ENCODE data around the gene RAD50. TPM values are rescaled to one million over a fixed set of nuclear protein-coding genes. Genes with fewer than 3 reads are reported as not detected.

Gene RAD50
- polyA plus RNA-seq, 1 donor (not counting 4 experiments of a cell fraction or from before 2014, with no cell fraction given), result 26.3 TPM

DNA sequence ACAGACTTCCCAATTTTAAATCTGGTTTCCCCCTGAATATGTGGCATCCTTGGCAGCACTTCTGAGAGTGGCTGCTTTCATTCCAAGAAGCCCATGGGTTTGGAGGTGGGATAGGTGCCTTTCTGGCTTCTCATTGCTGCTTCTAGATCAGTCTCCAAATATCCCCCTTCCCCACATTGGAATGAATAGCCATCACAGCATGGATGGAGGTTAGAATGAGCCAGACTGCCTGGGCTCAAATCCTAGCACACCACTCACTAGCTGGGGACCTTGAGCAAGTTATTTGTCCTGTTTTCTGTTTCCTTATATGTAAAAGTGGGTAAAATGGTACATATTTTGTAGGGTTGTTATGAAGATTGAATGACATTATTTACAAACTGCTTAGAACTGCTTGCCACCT, 87.4 kb downstream of the RAD50 start:
- H3K4me2 ChIP-seq (ENCODE audit: control insufficient read depth, extremely low read depth, insufficient read depth, low read depth, low read length), result no peak overlapping the region
- no peaks in the 10 kb centered on the region for H3K27me3 ChIP-seq (ENCODE audit: control insufficient read depth, extremely low read depth, insufficient read depth, low read length)
- H3K4me1 ChIP-seq (ENCODE audit: control insufficient read depth, extremely low read depth, insufficient read depth, low read length), result no peaks in the 10 kb centered on the region
- no peaks in the 10 kb centered on the region for H3K9me1 ChIP-seq (ENCODE audit: control insufficient read depth, extremely low read depth, insufficient read depth, low read length)
- no peaks in the 10 kb centered on the region for H4K20me1 ChIP-seq (ENCODE audit: control insufficient read depth, extremely low read depth, insufficient read depth, low read length)
- no peak overlapping the region for H3K9ac ChIP-seq (ENCODE audit: control insufficient read depth, extremely low read depth, insufficient read depth, low read length)
- H3K79me2 ChIP-seq (ENCODE audit: control insufficient read depth, insufficient read depth, low read length), result no peaks in the 10 kb centered on the region
- TF ChIP-seq, protein P1, sequence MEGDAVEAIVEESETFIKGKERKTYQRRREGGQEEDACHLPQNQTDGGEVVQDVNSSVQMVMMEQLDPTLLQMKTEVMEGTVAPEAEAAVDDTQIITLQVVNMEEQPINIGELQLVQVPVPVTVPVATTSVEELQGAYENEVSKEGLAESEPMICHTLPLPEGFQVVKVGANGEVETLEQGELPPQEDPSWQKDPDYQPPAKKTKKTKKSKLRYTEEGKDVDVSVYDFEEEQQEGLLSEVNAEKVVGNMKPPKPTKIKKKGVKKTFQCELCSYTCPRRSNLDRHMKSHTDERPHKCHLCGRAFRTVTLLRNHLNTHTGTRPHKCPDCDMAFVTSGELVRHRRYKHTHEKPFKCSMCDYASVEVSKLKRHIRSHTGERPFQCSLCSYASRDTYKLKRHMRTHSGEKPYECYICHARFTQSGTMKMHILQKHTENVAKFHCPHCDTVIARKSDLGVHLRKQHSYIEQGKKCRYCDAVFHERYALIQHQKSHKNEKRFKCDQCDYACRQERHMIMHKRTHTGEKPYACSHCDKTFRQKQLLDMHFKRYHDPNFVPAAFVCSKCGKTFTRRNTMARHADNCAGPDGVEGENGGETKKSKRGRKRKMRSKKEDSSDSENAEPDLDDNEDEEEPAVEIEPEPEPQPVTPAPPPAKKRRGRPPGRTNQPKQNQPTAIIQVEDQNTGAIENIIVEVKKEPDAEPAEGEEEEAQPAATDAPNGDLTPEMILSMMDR (optimal IDR thresholded peaks at IDR 0.05 in 1 of 3, IDR thresholded peaks at IDR 0.05 in 1 of 3, conservative IDR thresholded peaks at IDR 0.05 in 1 of 3; ENCODE audit: extremely low read depth in 1 of 3, insufficient read depth in 2 of 3, low read length in 3 of 3), result no peak
- TF ChIP-seq EZH2 (IDR thresholded peaks at IDR 0.05; ENCODE audit: low read length), result no peak
- H3K4me3 ChIP-seq (ENCODE audit: control insufficient read depth in 2 of 3, extremely low read depth in 1 of 3, insufficient read depth in 2 of 3, low read depth in 1 of 3, low read length in 3 of 3), result no peak overlapping the region
- dilution Hi-C loops (cut with MboI; ENCODE audit: extremely low pct_ligation_motif_present, low sequenced_read_pairs), result no loop called here
- DNase-seq (ENCODE audit: low read depth, low spot score) (no peak), FAIRE-seq (no peak)
- H3K27ac ChIP-seq (ENCODE audit: control insufficient read depth, insufficient read depth, low read length), result no peak overlapping the region
- peaks cover 16 to 24% of the 10 kb centered on the region in 2 experiments for H3K36me3 ChIP-seq (ENCODE audit: control insufficient read depth in 2 of 2, extremely low read depth in 1 of 2, insufficient read depth in 2 of 2, low read length in 2 of 2)
- H3K9me3 ChIP-seq (ENCODE audit: control insufficient read depth, low read depth, low read length), result no peaks in the 10 kb centered on the region
- H2AFZ ChIP-seq (ENCODE audit: control insufficient read depth, low read length), result no peak overlapping the region

DNA sequence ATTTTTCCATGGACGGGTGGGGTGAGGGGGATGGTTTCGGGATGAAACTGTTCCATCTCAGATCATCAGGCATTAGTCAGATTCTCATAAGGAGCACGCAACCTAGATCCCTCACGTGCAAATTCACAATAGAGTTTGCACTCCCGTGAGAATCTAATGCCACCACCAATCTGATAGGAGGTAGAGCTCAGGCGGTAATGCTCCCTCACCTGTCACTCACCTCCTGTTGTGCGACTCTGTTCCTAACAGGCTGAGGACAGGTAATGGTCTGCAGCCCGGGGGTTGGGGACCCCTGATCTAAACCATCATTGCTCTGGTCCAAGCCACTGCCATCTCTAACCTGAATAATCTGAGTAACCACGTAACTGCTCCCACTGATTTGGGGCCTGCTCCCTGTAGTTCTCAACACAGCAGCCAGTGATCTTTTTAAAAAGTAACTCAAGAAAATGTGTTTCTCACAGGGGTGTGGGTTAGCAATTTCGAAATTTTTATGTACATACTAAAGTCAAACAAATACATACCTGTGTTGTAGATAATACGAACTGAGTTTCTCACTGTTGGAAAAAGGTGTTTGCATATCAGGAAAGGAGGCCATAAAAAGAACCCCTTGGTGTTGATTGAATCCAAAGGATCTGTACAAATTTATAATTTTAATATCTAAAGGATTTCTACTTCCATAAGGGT, 89.9 kb downstream of the RAD50 start:
- Histone ChIP-seq H3K9me3 (ENCODE audit: control insufficient read depth, low read depth, low read length) (no peaks in the 10 kb centered on the region), H3K4me2 (ENCODE audit: control insufficient read depth, extremely low read depth, insufficient read depth, low read depth, low read length) (no peak overlapping the region), H3K36me3 (ENCODE audit: control insufficient read depth in 2 of 2, extremely low read depth in 1 of 2, insufficient read depth in 2 of 2, low read length in 2 of 2) (peaks cover 5 to 13% of the 10 kb centered on the region in 2 experiments), H3K27ac (ENCODE audit: control insufficient read depth, insufficient read depth, low read length) (no peak overlapping the region), H3K9ac (ENCODE audit: control insufficient read depth, extremely low read depth, insufficient read depth, low read length) (no peak overlapping the region), H3K4me1 (ENCODE audit: control insufficient read depth, extremely low read depth, insufficient read depth, low read length) (no peaks in the 10 kb centered on the region), H3K79me2 (ENCODE audit: control insufficient read depth, insufficient read depth, low read length) (no peaks in the 10 kb centered on the region), H2AFZ (ENCODE audit: control insufficient read depth, low read length) (no peak overlapping the region), H3K4me3 (ENCODE audit: control insufficient read depth in 2 of 3, extremely low read depth in 1 of 3, insufficient read depth in 2 of 3, low read depth in 1 of 3, low read length in 3 of 3) (no peak overlapping the region), H3K27me3 (ENCODE audit: control insufficient read depth, extremely low read depth, insufficient read depth, low read length) (no peaks in the 10 kb centered on the region), H3K9me1 (ENCODE audit: control insufficient read depth, extremely low read depth, insufficient read depth, low read length) (no peaks in the 10 kb centered on the region), H4K20me1 (ENCODE audit: control insufficient read depth, extremely low read depth, insufficient read depth, low read length) (no peaks in the 10 kb centered on the region)
- TF ChIP-seq, protein P1 (optimal IDR thresholded peaks at IDR 0.05 in 1 of 3, IDR thresholded peaks at IDR 0.05 in 1 of 3, conservative IDR thresholded peaks at IDR 0.05 in 1 of 3; ENCODE audit: extremely low read depth in 1 of 3, insufficient read depth in 2 of 3, low read length in 3 of 3), result no peak
- no peak for TF ChIP-seq EZH2 (IDR thresholded peaks at IDR 0.05; ENCODE audit: low read length)
- FAIRE-seq (no peak), DNase-seq (ENCODE audit: low read depth, low spot score) (no peak)
- dilution Hi-C loops (cut with MboI; ENCODE audit: extremely low pct_ligation_motif_present, low sequenced_read_pairs), result no loop called here

Measured in keratinocyte (primary cell).